GM19372 (cell line): ENCODE data around the gene SBSN.

Experiments
- ATAC-seq: cut with Tn5 transposase; IDR thresholded peaks from one replicate; pipeline ENCODE4 v1.9.1; 2021; ENCODE audit warnings: mild to moderate bottlenecking, low read depth, moderate library complexity; ENCODE audit not compliant: unreplicated experiment

The SBSN gene

GRCh38 chr19:35509861-35510625 is 18.1 kb downstream of the SBSN start:
- ATAC-seq = no peak

DNA sequence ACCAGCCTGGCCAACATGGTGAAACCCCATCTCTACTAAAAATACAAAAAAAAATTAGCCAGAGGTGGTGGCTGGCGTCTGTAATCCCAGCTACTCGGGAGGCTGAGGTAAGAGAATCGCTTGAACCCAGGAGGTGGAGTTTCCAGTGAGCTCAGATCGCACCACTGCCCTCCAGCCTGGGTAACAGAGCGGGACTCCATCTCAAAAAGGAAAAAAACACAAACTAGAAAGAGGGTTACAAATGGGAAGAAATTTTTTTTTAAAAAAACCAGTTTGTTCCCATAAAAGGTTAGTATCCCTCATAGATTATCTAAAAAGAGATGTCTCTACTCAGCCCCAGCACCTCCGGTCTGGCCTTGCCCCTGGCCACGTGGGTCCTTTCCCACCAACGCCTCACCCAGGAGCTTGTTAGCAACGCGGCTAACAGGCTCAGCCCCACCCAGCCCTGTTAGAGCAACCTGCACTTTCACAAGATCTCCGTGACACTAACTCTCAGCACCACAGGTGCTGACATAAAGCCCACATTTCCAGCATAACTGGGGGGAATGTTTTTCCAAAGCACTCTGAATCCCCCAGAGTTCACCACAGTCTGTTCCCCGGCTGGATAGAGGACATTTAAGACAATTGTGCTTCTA is 19.0 kb downstream of the SBSN start:
- ATAC-seq = no peak

- ATAC-seq = no peak
Observed at GRCh38 chr19:35508129-35508528, 20.0 kb downstream of the SBSN start.

DNA sequence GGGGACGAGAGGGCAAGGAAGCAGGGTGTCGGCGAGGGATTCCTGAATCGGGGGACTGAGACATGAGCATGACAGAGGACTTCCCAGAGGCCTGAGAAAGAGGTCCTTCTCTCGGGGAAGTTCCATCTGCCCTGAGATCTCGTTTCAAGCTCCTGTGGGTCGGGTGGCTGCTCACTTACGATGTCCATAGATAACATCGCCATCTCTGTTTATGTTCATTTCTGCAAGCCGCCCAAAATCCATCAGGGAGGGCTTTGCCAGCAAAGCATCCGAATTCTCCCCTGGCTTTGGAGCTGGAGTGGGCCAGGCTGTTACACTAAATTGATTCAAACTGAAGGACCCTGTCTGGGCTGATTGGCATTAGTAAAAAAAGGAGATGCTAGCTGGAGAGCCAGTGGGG is 20.6 kb downstream of the SBSN start:
- no peak for ATAC-seq

DNA sequence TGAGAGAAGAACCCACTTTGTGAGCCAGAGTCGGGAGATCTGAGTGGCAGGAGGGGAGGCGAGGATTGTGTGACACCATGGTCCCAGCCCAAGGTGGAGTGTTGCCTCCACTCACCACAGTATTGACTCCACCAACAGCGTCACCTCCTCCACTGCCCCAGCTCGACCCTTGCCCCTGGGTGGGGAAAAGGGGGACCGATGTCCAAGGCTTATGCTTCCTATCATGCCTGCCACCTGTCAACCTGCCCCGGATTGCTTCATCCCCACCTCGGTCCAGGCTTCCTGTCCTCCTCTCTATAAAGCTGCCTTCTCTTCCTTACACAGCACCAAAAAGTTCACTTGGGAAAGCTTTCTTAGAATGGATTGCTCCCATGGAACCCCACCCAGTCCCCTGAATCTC is 22.1 kb downstream of the SBSN start:
- ATAC-seq = no peak

GRCh38 chr19:35502751-35503150 is 25.4 kb downstream of the SBSN start:
- ATAC-seq = no peak

GRCh38 chr19:35501684-35502083 is 26.4 kb downstream of the SBSN start:
- no peak for ATAC-seq

DNA sequence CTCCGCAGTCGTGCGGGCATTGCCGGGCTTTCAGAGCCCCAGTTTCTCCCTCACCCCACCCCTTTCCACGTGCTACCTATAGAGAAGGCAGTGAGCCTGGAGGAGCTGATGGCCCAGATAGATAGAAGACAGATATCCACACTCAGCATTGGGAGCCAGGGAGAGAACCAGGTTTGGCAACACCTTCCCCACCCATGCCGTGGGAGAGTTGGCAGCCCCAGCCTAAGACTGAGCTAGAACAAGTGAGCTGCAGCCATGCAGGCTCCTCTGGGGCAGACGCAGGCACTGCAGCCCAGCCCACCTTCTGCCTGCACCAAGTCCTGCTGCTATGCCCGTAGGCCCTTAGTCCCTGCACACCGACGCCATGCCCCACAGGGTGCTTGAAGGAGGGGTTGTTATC is 27.5 kb downstream of the SBSN start:
- no peak for ATAC-seq

GRCh38 chr19:35498984-35499527 is 29.1 kb downstream of the SBSN start:
- ATAC-seq = no peak

DNA sequence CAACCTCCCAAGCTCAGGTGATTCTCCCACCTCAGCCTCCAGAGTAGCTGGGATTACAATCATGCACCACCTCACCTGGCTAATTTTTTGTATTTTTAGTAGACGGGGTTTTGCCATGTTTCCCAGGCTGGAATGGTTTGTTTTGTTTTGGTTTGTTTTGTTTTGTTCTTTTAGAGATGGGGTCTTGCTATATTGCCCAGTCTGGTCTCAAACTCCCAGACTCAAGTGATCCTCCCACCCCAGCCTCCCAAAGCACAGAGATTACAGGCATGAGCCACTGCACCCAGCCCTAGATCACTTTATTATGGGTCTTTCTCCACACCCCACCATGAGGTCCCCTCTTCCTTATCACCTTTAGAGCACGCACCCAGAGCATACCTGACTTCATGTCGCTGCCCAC is 29.9 kb downstream of the SBSN start:
- ATAC-seq = no peak

- no peak for ATAC-seq
Observed at GRCh38 chr19:35497406-35497805, 30.7 kb downstream of the SBSN start.

DNA sequence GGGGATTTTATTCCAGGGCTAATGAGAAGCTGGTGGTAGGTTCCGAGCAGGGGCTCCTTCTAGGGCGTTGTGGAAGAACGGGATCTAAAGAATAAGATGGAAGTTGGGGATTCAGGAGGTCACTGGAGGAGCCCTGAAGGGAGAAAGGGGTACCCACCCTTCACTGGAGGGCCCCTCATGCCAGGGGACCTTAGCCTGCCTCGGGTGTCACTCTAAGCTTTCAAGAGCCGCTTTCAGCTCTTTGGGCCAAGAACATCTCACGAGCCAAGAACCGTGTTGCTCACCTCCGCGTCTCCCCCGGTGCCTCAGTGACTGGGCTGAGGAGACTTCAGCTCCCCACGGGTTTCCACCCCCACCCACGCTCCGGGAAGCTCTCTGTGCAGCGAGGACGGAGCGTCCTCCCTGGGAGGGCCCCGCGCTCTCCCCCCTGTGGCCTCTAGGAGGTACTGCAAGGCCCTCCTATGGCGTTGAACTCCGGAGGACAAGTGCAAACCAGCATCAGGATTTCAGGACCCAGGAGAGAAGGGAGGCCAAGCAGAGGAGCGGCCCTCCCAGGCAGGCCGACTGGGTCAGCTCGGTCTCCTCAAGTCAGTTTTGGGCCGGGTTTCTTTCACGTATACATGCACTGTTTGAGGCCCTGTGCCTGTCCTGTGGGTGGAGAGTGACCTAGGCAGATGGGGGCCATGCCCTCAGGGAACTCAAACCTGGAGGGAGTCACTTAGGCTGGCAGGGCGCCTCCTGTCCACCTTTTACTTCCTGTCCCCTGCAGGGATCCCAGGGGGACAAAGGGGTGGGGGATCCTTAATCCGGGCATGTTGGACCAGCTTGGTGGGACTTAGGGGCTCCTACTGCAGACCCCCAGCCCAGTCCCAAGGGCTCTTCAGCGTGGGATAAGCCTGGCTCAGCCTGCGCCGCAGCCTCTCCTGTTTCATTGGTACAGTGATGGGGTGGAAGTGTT is 32.7 kb downstream of the SBSN start:
- no peak for ATAC-seq

GRCh38 chr19:35493971-35494370 is 34.1 kb downstream of the SBSN start:
- no peak for ATAC-seq

GRCh38 chr19:35491836-35492360 is 36.2 kb downstream of the SBSN start:
- no peak for ATAC-seq

- ATAC-seq = no peak
Observed at GRCh38 chr19:35490364-35490763, 37.7 kb downstream of the SBSN start, which contains the start of gene KRTDAP. Gene KRTDAP, minus strand, starts transcription at chr19:35490464. Its CDS starts 22 bp downstream, at chr19:35490442.

DNA sequence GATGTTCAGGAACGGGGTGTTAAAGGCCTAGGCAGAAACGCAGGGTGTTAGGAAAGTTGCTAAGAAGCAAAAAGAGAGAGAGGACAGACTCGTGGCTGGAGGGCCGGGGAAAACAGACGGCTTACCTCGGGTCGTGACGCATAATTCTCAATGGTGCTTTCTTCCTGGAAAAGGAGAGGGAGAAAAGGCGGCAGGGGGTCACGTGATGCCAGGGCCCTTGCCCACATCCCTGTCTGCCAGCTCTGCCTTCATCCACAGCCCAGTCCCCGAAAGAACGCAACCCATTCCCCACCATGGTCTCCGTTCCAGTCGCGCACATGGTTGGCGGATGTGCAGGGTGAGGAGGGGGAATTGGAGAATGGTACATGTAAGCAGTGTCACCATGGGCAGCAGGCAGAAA is 39.4 kb downstream of the SBSN start:
- ATAC-seq = no peak

- no peak for ATAC-seq
Observed at GRCh38 chr19:35487656-35488182, 40.4 kb downstream of the SBSN start.

- ATAC-seq = no peak
Observed at GRCh38 chr19:35486268-35486708, 41.8 kb downstream of the SBSN start.

- peak; percentile 79 for ATAC-seq
Observed at GRCh38 chr19:35484252-35485036, 43.7 kb downstream of the SBSN start.
